GM21360 (cell line): Measurements from ENCODE around the gene HSD11B1.

Source experiments
- ATAC-seq: cut with Tn5 transposase; IDR thresholded peaks from one replicate; pipeline ENCODE4 v1.9.1; 2021; ENCODE audit warnings: mild to moderate bottlenecking, moderate library complexity; ENCODE audit not compliant: unreplicated experiment

Gene HSD11B1

DNA sequence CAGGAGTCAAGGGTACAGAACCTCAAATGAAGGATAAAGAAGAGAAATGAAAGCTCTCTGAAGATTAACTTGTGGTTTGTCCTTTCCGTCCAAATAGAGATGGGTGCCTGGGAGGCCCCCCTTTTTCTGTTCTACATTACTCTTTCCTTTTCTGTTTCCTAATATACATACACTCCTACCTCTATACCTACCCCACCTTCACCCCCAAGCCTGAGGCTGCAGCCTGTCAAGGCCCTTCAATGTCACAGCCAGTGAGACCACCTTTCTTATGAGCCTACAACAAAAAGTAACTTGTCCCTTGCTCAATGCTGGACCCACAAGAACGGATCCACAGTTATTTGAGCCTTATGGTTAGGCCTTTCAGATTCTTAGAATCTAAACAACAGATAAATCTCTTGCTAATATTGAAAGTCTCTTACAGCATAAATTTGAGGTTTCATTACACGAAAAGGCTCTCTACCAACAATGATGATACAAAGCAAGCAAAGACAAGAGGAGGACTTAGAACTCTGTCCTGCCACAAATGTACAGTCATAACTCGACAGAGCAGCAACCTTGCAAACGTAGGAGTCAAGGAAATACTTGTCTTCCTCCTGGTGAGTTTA lies 47.1 kb downstream of the HSD11B1 start:
- peak; percentile 56 for ATAC-seq

DNA sequence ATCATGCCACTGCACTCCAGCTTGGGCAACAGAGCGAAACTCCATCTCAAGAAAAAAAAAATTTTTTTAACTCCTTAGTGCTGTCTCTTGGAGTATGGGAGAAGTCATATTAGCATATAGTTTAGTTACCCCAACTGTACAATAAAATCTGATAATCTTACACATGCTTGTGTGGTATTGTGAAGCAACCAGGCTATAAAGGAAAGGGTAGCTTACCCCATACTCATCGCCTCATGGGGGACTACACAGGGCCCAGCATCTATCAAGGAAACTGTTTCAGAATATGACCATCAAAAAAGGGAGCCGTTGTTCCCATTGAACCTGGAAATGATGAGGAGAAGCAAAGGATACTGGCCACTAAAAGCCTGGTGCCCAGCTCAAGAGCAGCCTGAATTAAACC lies 48.2 kb downstream of the HSD11B1 start:
- ATAC-seq: no peak

DNA sequence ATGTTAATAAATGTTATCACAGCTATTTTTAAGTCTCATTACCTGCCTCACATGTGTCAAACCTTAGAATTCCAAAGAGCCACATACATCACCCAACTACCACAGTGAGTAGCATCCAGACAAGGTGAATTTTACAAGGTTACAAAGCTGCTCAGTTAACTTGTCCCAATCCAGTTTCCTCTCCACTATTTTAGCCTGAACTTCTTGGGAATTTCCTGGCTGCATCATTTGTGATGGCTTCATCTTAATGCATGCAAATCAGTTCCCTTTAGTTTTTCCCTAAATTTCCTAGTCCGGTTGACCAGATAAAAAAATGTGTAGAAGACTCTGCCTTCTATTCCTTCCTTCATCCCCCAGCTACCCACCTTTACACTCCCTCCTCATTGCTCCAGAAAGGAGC lies 50.6 kb downstream of the HSD11B1 start:
- ATAC-seq: no peak

DNA sequence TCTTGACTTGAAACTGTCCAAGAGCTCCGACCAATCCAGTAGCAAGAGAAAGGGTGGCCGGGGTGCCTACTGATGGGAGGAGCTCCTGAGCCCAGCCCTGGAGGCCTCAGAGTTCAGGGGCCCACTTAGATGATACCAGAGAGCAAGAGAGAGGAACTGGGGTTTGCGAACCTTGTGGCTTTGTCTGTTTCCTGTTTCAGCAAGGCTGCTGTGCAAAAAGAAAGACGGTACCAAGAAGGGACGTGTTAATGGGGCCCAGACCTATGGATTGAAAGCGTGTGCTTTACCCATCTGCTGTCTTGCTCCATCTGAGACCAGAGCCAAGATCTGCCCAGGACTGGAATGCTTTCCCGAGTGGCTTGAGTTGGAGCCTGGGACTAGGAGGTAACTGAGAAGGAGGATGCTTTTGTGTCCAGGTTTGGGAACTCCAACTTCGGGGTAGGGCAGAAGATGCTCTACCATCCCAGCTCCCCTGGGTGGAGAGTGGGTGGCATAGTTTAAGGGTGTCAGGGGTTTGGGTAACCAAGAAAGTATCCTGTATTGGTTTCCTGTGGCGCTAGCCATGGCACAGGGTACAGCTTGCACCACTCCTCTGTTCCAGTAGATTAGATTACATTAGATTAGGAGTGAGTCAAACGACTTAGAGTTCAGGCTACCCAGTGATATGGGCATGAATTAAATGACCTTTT lies 51.4 kb downstream of the HSD11B1 start, which contains the start of gene TRAF3IP3:
TRAF3IP3 (plus strand) TSS at position 128 of the 689 bp plus-strand sequence. CDS start 3,987 bp downstream, outside the sequence.
- peak; percentile 75 for ATAC-seq

DNA sequence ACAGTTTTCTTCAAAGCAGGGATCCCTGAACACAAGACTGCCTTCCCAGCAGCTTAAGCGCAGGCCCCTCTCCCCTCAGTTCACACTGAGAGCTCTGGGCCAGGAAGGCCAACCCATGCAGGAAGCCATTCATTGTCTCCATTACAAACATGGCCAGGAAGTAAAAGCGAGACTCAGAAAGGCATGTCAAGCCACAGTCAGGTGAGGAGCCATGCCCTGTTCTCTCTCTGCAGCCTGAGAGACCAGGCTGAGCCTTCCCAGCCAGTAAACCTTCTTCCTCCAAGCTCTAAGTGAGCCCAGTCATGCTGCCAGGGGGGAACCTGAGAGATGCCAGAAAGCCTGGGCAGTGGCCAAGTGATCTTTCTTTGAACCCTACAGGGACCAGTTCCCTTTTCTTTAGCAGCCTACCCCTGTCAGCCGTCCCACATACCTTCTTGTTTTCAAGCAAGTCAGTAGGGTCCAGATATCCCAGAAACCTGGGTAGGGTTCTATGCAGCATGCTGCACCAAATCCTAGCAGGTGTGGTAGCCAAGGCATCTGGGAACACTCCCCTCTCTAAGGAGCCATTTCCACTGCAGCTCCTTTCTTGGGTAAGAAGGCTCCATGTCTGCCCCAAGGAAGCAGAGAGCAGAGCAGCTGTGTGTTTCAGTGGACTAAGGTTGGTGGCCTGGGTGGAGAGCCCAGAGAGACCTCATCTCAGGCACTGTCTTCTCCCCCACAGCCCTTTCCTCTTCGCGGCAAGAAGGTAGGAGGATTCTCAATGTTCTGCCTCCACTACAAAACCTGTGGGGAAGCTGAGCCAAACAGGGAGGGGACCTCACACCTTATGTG lies 52.2 kb downstream of the HSD11B1 start:
- peak; percentile 27 for ATAC-seq

DNA sequence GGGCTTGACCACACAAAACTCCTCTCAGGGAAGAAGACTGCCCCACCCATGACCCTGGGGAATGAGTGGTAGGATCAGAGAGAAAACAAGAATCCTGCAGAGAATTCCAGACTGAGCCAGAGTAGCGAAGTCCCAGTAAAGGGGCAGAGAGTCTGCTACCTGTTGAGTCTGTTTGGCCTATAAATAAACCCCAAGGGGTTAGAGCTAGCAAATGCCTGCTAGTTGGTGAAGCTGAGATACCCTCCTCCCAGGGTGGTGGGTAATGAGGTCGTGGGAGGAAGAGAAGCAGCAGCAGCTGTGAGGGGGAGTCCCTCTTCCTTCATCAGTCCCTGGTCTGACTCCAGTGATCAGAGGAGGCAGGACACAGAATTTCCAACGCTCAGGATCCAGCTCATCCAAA lies 53.8 kb downstream of the HSD11B1 start:
- no peak for ATAC-seq

DNA sequence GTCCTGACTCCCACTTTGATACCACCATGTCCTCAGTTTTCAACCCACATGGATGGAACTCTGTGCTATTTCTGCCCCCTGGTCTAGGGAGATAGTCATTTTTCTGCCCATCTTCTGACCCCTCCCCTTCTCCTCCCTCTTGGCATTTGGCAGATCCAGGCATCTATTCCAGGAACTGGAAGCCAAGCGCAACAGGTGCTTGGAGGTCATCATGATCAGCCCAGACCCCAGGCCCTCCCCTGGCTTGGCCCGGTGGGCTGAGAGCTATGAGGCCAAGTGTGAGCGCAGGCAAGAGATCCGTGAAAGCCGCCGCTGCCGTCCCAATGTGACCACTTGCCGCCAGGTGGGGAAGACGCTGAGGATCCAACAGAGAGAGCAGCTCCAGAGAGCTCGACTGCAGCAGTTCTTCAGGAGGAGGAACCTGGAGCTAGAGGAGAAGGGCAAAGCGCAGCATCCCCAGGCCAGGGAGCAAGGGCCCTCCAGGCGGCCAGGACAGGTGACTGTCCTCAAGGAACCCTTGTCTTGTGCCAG lies 55.2 kb downstream of the HSD11B1 start:
- ATAC-seq: no peak

DNA sequence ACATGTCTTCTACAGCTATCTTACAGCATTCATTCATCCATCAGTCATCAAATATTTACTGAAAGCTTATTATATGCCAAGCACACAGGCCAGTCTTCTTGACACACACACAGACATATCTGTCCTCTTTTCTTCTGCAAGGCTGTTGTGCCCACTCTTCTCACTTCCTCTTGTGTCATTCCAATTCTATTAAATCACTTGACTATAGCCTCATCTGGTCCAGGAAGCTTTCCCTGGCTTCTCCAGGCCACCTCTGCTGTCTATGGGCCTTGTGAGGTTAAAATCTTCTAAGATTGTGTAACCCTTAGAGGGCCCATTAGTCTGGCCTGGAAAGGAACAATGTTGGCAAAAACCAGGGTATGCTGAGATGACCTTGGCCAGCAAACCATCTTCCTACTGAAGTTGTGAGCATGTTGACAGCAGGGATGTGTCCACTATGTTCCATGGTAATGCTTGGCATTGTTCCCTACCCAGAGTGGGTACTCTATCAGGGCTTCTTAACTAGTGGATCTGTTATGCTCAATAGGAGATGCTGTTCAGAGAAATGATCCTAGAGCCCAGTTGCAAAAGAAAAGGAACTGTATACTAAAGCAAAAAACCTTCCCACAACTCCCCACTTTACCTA lies 56.5 kb downstream of the HSD11B1 start:
- no peak for ATAC-seq

DNA sequence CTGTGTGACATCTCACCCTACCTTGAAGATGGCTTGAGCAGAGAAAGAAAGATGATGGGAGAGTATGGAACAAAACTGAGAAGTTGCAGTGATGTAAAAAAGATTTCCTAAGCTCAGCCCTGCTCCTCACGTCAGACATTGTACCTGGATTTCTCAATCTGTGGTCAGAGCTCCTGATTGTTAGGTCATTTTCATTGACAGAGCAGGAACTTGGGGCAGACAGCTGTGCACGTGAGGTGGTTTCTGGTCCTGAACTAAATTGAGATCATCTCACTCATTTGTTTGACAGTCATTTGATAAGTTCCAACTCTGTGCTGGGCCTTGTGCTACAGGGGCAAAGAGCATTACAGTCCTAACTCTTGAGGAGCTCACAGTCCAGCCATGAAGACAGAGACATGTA lies 61.4 kb downstream of the HSD11B1 start:
- ATAC-seq: no peak

DNA sequence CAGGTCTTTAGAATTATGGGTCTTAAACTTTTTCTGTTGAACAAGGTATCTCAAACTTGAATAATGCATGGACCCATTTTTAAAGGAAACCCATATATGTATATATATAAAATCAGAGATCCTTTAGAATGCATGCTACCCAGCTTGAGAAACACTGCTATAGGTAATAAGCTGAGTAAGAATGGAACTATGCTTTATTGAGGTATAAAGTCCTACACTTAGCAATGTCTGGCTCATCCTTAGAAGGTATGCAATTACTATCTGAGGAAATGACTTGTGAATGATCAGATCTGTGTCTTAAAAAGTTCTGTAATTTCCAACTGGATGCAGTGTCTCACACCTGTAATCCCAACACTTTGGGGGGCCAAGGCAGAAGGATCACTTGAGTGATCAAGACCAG lies 62.5 kb downstream of the HSD11B1 start:
- ATAC-seq: no peak

DNA sequence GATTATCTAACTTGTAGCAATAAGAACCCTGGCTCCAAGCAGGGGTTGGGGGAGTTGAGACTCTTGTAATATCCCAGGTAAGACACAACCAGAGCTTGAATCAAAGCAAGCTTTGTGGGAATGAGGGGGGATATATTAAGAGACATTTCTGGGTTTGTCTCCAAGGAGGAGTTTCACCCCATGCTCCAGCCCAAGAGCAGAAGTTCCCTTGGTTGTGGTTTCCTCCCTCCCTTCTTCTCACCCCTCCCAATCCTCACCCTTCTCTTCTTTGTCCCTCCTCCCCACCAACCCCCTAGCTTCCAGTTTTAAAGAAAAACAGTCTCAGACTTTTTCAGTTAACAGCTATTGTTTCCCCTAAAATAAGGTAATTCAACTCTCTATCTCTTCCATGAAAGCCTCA lies 63.1 kb downstream of the HSD11B1 start:
- no peak for ATAC-seq

DNA sequence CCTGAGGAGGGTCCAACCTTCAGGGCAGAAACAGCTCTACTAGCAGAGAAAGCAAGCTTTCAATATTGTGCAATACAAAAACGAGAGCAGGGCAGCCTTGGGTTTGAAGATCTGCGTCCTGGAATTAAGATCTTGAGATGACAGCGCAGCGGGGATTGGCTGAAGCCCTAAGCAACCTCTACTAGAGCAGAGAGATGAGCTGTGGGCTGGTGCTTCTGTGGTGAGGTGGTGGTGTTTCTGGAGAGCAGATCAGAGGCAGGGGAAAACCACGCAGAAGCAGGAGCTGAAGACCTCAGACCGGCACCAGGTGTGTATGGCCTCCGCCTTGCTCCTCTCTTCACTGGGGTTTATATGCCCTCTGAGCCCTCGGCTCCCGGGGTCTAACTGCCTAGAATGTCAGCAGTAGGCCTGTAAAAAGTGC lies 63.7 kb downstream of the HSD11B1 start:
- ATAC-seq: peak; percentile 89

DNA sequence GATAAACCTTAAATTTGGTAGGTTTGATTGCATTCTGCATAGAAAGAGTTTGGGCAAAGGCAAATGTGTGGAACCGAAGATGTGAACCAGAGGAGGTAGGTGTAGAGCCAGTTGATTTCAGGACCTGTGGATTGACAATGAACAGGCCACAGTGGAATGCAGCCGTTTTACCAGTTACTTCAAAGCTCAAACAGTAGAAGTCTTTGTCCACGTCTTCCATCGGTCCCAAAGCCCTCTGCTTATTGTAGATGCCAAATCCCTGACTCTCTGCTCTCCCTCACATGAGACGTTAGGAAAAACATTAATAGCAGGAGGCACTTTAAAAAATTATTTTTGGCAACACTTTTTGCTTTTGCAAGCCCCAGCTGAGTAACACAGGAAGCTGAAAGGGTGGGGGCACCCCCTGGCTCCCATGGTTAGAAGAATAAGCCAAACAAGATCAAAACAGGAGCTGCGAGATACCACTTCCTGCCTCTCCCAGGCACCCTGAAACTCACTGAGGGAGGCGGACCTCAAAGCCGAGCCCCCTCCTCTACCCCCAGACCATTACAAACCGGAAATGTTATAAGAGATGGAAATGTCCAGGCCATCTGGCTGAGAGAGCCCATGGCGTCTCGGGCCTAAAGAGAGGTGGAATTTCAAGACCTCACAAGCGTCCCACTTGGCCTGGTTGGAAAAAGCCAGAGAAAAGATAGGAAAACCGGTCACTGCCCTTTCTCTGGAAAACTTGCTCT lies 64.7 kb downstream of the HSD11B1 start:
- peak; percentile 74 for ATAC-seq

DNA sequence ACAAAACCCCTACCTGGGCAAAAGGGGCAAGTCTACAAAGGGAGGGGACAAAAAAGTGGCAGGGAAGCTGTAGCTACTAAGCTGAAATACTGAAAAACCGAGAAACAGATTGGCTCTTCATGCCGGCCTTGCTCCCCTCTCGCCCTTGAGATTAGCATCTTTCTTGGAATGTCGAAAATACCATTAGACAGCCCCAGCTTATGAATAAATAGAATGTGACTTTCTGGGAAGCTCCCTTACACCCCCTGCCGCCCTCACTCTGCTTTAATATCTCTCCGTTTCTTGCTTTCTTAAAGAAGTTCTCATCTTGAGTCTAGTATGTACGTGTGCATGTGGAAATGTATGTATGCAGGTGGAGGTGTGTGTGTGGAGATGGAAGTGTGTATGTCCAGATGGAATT lies 65.3 kb downstream of the HSD11B1 start:
- no peak for ATAC-seq

DNA sequence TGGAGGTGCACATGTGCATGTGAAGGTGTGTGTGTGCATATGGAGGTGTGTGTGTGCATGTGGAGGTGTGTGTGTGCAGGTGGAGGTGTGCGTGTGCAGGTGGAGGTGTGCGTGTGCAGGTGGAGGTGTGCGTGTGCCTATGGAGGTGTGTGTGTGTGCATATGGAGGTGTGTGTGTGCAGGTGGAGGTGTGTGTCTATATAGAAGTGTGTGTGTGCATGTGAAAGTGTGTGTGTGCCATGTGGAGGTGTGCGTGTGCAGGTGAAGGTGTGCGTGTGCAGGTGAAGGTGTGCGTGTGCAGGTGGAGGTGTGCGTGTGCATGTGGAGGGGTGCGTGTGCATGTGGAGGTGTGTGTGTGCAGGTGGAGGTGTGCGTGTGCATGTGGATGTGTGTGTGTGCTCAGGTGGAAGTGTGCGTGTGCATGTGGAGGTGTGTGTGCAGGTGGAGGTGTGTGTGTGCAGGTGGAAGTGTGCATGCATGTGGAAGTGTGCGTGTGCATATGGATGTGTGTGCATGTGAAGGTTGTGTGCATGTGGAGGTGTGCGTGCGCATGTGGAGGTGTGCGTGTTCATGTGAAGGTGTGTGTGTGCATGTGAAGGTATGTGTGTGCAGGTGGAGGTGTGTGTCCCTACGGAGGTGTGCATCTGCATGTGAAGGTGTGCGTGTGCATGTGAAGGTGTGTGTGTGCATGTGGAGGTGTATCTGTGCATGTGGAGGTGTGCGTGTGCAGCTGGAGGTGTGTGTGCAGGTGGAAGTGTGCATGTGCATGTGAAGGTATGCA lies 66.2 kb downstream of the HSD11B1 start:
- ATAC-seq: no peak

DNA sequence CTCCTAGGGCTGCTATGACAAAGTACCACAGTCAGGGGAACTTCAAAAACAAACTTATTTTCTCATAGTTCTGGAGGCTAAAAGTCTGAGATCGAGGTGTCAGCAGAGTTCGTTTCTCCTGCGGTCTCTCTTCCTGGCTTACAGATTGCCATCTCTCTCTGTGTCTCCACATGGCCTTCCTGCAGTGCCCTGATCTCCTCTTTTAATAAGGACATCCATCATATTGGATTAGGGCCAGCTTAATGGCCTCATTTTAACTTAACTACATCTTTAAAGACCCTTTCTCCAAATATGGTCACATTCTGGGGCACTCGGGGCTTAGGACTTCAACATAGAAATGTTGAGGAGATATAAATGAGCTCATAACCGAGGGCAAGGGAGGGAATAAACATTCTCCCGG lies 67.5 kb downstream of the HSD11B1 start:
- no peak for ATAC-seq

DNA sequence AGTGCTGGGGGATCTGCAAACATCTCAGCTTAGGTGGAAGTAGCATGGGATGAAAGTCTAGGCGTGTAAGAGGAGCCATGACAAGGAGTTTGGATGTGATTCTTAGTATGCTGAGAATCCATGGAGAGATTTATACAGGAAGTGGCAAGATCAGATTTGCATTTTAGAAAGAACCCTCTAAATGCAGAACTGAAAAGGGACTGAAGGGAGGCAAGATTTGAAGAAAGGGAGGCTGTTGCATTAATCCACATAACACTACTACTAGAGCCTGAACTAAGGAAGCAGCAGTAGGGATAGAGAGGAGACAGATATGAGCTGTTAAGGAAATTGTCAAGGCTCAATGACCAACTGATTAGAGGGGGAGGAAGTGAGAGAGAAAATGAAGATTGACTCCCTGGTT lies 69.9 kb downstream of the HSD11B1 start:
- peak; percentile 54 for ATAC-seq

DNA sequence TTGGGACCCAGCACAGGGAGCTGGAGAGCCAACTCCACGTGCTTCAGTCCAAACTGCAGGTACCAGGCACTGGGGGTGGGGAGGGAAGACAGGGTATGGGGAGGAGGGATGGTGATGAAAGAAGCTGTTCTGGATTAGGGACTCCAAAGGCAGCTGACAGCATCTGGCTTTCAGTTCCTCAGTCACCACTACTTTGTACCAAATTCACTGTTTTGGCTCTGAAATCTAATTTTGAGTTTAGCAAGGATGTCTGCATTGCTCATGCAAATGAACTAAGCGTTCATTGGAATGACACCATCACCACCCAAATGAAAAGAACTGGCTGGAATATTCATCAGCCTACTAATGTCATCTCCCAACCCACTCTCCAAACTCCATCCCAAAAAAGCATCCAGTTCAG lies 71.0 kb downstream of the HSD11B1 start:
- no peak for ATAC-seq

DNA sequence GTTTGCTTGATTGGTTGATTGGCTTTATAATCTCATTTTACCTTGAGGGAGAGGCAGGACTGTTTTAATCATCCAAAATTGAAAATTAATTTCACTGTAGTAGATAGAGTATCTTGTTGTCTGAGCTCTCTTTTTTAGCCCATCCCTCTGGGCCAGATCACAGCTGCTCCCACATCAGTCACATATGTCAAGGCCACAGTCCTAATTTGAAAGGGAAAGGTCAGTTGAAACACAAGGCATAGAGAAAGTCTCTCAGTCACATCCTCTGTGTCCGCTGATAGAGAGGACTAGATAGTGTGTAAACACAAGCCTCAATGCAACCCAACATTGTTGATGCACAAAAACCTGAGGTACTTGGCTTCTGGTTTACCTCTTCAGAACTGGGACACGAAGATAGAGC lies 72.9 kb downstream of the HSD11B1 start:
- no peak for ATAC-seq

DNA sequence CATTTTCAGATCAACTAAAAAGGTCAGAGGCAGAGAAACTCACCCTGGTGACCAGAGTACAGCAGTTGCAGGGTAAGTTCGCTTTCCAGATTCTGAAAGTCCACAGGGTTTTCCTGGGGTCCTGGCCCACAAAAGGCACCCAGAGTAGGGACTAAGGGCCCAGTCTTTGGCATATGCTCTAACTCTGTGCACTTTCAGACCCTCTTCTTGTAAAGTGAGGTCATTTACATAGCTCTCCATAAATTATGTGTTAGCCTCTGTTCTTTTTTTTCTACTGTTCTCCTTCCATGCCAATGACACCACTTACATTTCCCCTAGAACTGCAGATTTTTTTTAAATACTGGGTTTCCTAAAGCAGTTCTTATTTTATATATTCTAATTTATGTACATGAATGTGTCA lies 73.5 kb downstream of the HSD11B1 start:
- ATAC-seq: no peak
